Astrocyte (in vitro differentiated cells and primary cell): ENCODE results near the gene POLA1. TPM values are rescaled to one million over a fixed set of nuclear protein-coding genes. Genes with fewer than 3 reads are reported as not detected.
A peak's percentile ranks its signal among the peaks of the same experiment; 100 is the strongest.

ENCODE experiments used
- DNase-seq: peaks from one replicate; pipeline ENCODE4 v3.0.0-alpha.2; 2010; ENCODE audit warnings: low read depth
- FAIRE-seq: peaks from 2 replicates; lab custom pipeline; 2011; peaks lifted over from hg19 to GRCh38; lab: Jason Lieb, UNC
- H2AFZ ChIP-seq: 2 replicates; pipeline ENCODE4 v1.6.0; 2012; ENCODE audit warnings: low read depth, low read length, inconsistent platforms
- H3K27ac ChIP-seq: 2 replicates; pipeline ENCODE4 v1.5.1; 2011; ENCODE audit warnings: low read depth, low read length, inconsistent platforms
- H3K27me3 ChIP-seq: 2 replicates; pipeline ENCODE4 v1.6.0; 2011; ENCODE audit warnings: low read length, inconsistent platforms; ENCODE audit not compliant: insufficient read depth
- H3K36me3 ChIP-seq: 2 replicates; pipeline ENCODE4 v1.5.1; 2011; ENCODE audit warnings: low read length, inconsistent platforms; ENCODE audit not compliant: insufficient read depth
- H3K4me1 ChIP-seq: 2 replicates; pipeline ENCODE4 v1.5.1; 2011; ENCODE audit warnings: low read length, inconsistent platforms; ENCODE audit not compliant: insufficient read depth
- H3K4me2 ChIP-seq: 2 replicates; pipeline ENCODE4 v1.6.0; 2012; ENCODE audit warnings: low read length, inconsistent platforms
- H3K4me3 ChIP-seq: 2 replicates; pipeline ENCODE4 v1.5.1; 2011; ENCODE audit warnings: low read depth, mild to moderate bottlenecking, low read length, inconsistent platforms; ENCODE audit not compliant: insufficient read depth
- H3K79me2 ChIP-seq: 2 replicates; pipeline ENCODE4 v1.6.0; 2012; ENCODE audit warnings: mild to moderate bottlenecking, low read length, inconsistent platforms; ENCODE audit not compliant: insufficient read depth
- H3K9ac ChIP-seq: 2 replicates; pipeline ENCODE4 v1.6.0; 2012; ENCODE audit warnings: mild to moderate bottlenecking, low read length, inconsistent platforms
- H3K9me3 ChIP-seq: 2 replicates; pipeline ENCODE4 v1.5.1; 2012; ENCODE audit warnings: low read depth, mild to moderate bottlenecking, low read length, inconsistent platforms; ENCODE audit not compliant: insufficient read depth
- H4K20me1 ChIP-seq: 2 replicates; pipeline ENCODE4 v1.6.0; 2012; ENCODE audit warnings: low read length, inconsistent platforms; ENCODE audit not compliant: insufficient read depth
- H3K27ac Mint-ChIP-seq: one replicate; pipeline ENCODE4 v1.8.0; 2021; ENCODE audit warnings: mild to moderate bottlenecking, mixed read lengths; ENCODE audit not compliant: unreplicated experiment
- H3K27me3 Mint-ChIP-seq: one replicate; pipeline ENCODE4 v1.8.0; 2021; ENCODE audit warnings: low read depth, mixed read lengths; ENCODE audit not compliant: unreplicated experiment
- H3K36me3 Mint-ChIP-seq: one replicate; pipeline ENCODE4 v1.8.0; 2021; ENCODE audit warnings: low read depth, mixed read lengths; ENCODE audit not compliant: unreplicated experiment
- H3K4me1 Mint-ChIP-seq: one replicate; pipeline ENCODE4 v1.8.0; 2021; ENCODE audit warnings: low read depth, mixed read lengths; ENCODE audit not compliant: unreplicated experiment
- H3K4me3 Mint-ChIP-seq: one replicate; pipeline ENCODE4 v1.8.0; 2021; ENCODE audit warnings: mild to moderate bottlenecking, moderate library complexity, mixed read lengths; ENCODE audit not compliant: unreplicated experiment
- H3K9me3 Mint-ChIP-seq: one replicate; pipeline ENCODE4 v1.8.0; 2021; ENCODE audit warnings: mild to moderate bottlenecking, mixed read lengths; ENCODE audit not compliant: unreplicated experiment
- CTCF ChIP-seq: IDR thresholded peaks from 2 replicates; pipeline ENCODE4 v1.5.1; 2011; ENCODE audit warnings: low read depth, mild to moderate bottlenecking, inconsistent platforms, low read length, moderate library complexity; ENCODE audit not compliant: insufficient read depth
- EZH2 ChIP-seq: IDR thresholded peaks from 2 replicates; pipeline ENCODE4 v1.6.1; 2012; ENCODE audit warnings: mild to moderate bottlenecking, low read length, inconsistent platforms; ENCODE audit not compliant: insufficient read depth
- total RNA-seq: library from RNA; stranded (reverse); gene quantifications from 2 replicates; pipeline ENCODE4 v1.2.1, GENCODE V29; 2021

Gene POLA1
- total RNA-seq, 1 donor from 2014 or later = 4.9 TPM

GRCh38 chrX:25043192-25043591, 349.5 kb downstream of the POLA1 start:
- TF ChIP-seq EZH2 (no peak), CTCF (no peak)
- peak; percentile 80 for FAIRE-seq

More at GRCh38 chrX:25043192-25043591, 349.5 kb downstream of the POLA1 start:
- no peaks in the 10 kb centered on the region for H4K20me1 ChIP-seq
- H3K27ac ChIP-seq = no peak overlapping the region
- no peaks in the 10 kb centered on the region for H3K27me3 ChIP-seq
- no peaks in the 10 kb centered on the region for H3K36me3 Mint-ChIP-seq
- H3K27ac Mint-ChIP-seq = no peak overlapping the region
- no peaks in the 10 kb centered on the region for H3K4me1 ChIP-seq
- H3K9ac ChIP-seq = no peak overlapping the region
- no peaks in the 10 kb centered on the region for H3K27me3 Mint-ChIP-seq
- no peak overlapping the region for H3K4me3 ChIP-seq
- no peaks in the 10 kb centered on the region for H3K9me3 Mint-ChIP-seq
- no peak overlapping the region for H3K4me2 ChIP-seq
- no peaks in the 10 kb centered on the region for H3K79me2 ChIP-seq
- H2AFZ ChIP-seq = no peak overlapping the region
- H3K4me1 Mint-ChIP-seq = no peaks in the 10 kb centered on the region
- no peaks in the 10 kb centered on the region for H3K9me3 ChIP-seq
- no peak for DNase-seq
- H3K36me3 ChIP-seq = no peaks in the 10 kb centered on the region
- H3K4me3 Mint-ChIP-seq = no peak overlapping the region

Other genes with a start within 250 kb of the POLA1 start
- gene PDK3, start 228.6 kb upstream of the POLA1 start, total RNA-seq = 4.6 and 6.6 TPM in 2 replicates
- gene PCYT1B, start 46.6 kb upstream of the POLA1 start, total RNA-seq = 5.6 and 6.3 TPM in 2 replicates